Urinary bladder (tissue), 4 donors: Measurements from ENCODE around the gene DHRS7C. TPM values are rescaled to one million over a fixed set of nuclear protein-coding genes. Genes with fewer than 3 reads are reported as not detected.

Experiments
- DNase-seq: peaks from one replicate; pipeline ENCODE4 v3.0.0-alpha.2; 2015; ENCODE audit errors: extremely low spot score
- H3K27ac ChIP-seq: one replicate; pipeline ENCODE4 v1.5.1; 2013; ENCODE audit warnings: low read depth, mild to moderate bottlenecking, moderate library complexity
- H3K36me3 ChIP-seq: one replicate; pipeline ENCODE4 v1.6.1; 2013; ENCODE audit warnings: mild to moderate bottlenecking, moderate library complexity; ENCODE audit not compliant: insufficient read depth
- H3K4me1 ChIP-seq: one replicate; pipeline ENCODE4 v1.6.1; 2013; ENCODE audit warnings: mild to moderate bottlenecking, moderate library complexity; ENCODE audit not compliant: insufficient read depth
- H3K4me3 ChIP-seq: one replicate; pipeline ENCODE4 v1.5.1; 2013; ENCODE audit warnings: low read depth, low read length
- WGBS: extraction: QIAGEN DNeasy Blood & Tissue Kit; methylation state at CpG from one replicate; pipeline ENCODE4 v1.1.7; 2013; 5-methylcytosine and 5-hydroxymethylcytosine counted together
- polyA plus RNA-seq: library from polyadenylated mRNA; stranded (reverse); fragments of 200-250 nt; gene quantifications from one replicate; pipeline ENCODE4 v1.2.3, GENCODE V29; 2013
- total RNA-seq: library from RNA; depleted of rRNA; stranded (reverse); fragments of >200 nt; gene quantifications from one replicate; pipeline ENCODE4 v1.2.3, GENCODE V29; 2014
- donor health status: healthy with polysubstance abuse.
- donor health status: healthy.

DHRS7C gene
- total and polyA plus RNA-seq, 2 donors = 0.16 to 1.1 TPM

- H3K4me3 ChIP-seq = no peak overlapping the region
- no peak overlapping the region for H3K27ac ChIP-seq
- DNase-seq = no peak
- 87% methylated on average over 7 of the region's 7 CpGs for WGBS
- H3K4me1 ChIP-seq = no peaks in the 10 kb centered on the region
- no peaks in the 10 kb centered on the region for H3K36me3 ChIP-seq
Measured at GRCh38 chr17:9767432-9767991, 23.9 kb downstream of the DHRS7C start.

GRCh38 chr17:9766970-9767369 lies 24.4 kb downstream of the DHRS7C start:
- Histone ChIP-seq H3K4me1 (no peaks in the 10 kb centered on the region), H3K36me3 (no peaks in the 10 kb centered on the region), H3K4me3 (no peak overlapping the region), H3K27ac (no peak overlapping the region)
- WGBS = 69% methylated on average over 5 of the region's 5 CpGs
- no peak for DNase-seq

- WGBS = 91% methylated on average over 1 of the region's 1 CpG
- no peak for DNase-seq
Measured at GRCh38 chr17:9765322-9765721, 26.1 kb downstream of the DHRS7C start.

GRCh38 chr17:9763643-9764042 lies 27.7 kb downstream of the DHRS7C start:
- Histone ChIP-seq H3K27ac (no peak overlapping the region), H3K36me3 (no peaks in the 10 kb centered on the region), H3K4me3 (no peak overlapping the region), H3K4me1 (no peaks in the 10 kb centered on the region)
- DNase-seq = no peak
- 46% methylated on average over 4 of the region's 4 CpGs for WGBS

More at GRCh38 chr17:9765322-9765721, 26.1 kb downstream of the DHRS7C start:
- Histone ChIP-seq H3K27ac (no peak overlapping the region), H3K4me1 (no peaks in the 10 kb centered on the region), H3K36me3 (no peaks in the 10 kb centered on the region), H3K4me3 (no peak overlapping the region)

- Histone ChIP-seq H3K4me1 (no peaks in the 10 kb centered on the region), H3K27ac (no peak overlapping the region), H3K36me3 (no peaks in the 10 kb centered on the region), H3K4me3 (no peak overlapping the region)
- WGBS = 89% methylated on average over 1 of the region's 1 CpG
- no peak for DNase-seq
Measured at GRCh38 chr17:9760266-9760665, 31.1 kb downstream of the DHRS7C start.

GRCh38 chr17:9755083-9755482 lies 36.3 kb downstream of the DHRS7C start:
- Histone ChIP-seq H3K36me3 (no peaks in the 10 kb centered on the region), H3K4me1 (no peaks in the 10 kb centered on the region), H3K27ac (no peak overlapping the region), H3K4me3 (no peak overlapping the region)
- WGBS = 62% methylated on average over 3 of the region's 3 CpGs
- DNase-seq = no peak

- DNase-seq = no peak
- Histone ChIP-seq H3K4me1 (no peaks in the 10 kb centered on the region), H3K36me3 (no peaks in the 10 kb centered on the region), H3K27ac (no peak overlapping the region), H3K4me3 (no peak overlapping the region)
- WGBS = 51% methylated on average over 9 of the region's 9 CpGs
Measured at GRCh38 chr17:9750524-9750923, 40.9 kb downstream of the DHRS7C start.

GRCh38 chr17:9729735-9730420 lies 61.5 kb downstream of the DHRS7C start:
- 81% methylated on average over 11 of the region's 11 CpGs for WGBS
- Histone ChIP-seq H3K4me1 (no peaks in the 10 kb centered on the region), H3K36me3 (no peaks in the 10 kb centered on the region)

GRCh38 chr17:9729034-9729650 lies 62.2 kb downstream of the DHRS7C start:
- DNase-seq = peak; percentile 11
- 2% methylated on average over 2 of the region's 2 CpGs for WGBS
- Histone ChIP-seq H3K36me3 (no peaks in the 10 kb centered on the region), H3K4me3 (no peak overlapping the region), H3K4me1 (no peaks in the 10 kb centered on the region), H3K27ac (no peak overlapping the region)

More at GRCh38 chr17:9729735-9730420, 61.5 kb downstream of the DHRS7C start:
- no peak for DNase-seq
- Histone ChIP-seq H3K27ac (no peak overlapping the region), H3K4me3 (no peak overlapping the region)

- Histone ChIP-seq H3K4me3 (no peak overlapping the region), H3K27ac (no peak overlapping the region), H3K36me3 (no peaks in the 10 kb centered on the region), H3K4me1 (no peaks in the 10 kb centered on the region)
- DNase-seq = no peak
- WGBS = 50% methylated on average over 12 of the region's 12 CpGs
Measured at GRCh38 chr17:9728564-9728963, 62.8 kb downstream of the DHRS7C start.

- no peak for DNase-seq
- no peaks in the 10 kb centered on the region for H3K36me3 ChIP-seq
- H3K27ac ChIP-seq = no peak overlapping the region
- 91% methylated on average over 18 of the region's 18 CpGs for WGBS
- no peaks in the 10 kb centered on the region for H3K4me1 ChIP-seq
- H3K4me3 ChIP-seq = no peak overlapping the region
Measured at GRCh38 chr17:9728005-9728404, 63.4 kb downstream of the DHRS7C start.

GRCh38 chr17:9726291-9726690 lies 65.1 kb downstream of the DHRS7C start:
- 65% methylated on average over 6 of the region's 6 CpGs for WGBS
- Histone ChIP-seq H3K36me3 (no peaks in the 10 kb centered on the region), H3K4me1 (no peaks in the 10 kb centered on the region), H3K4me3 (no peak overlapping the region), H3K27ac (no peak overlapping the region)
- DNase-seq = no peak

GRCh38 chr17:9725575-9725974 lies 65.8 kb downstream of the DHRS7C start:
- WGBS = 37% methylated on average over 9 of the region's 9 CpGs
- Histone ChIP-seq H3K36me3 (no peaks in the 10 kb centered on the region), H3K4me3 (no peak overlapping the region), H3K27ac (no peak overlapping the region), H3K4me1 (no peaks in the 10 kb centered on the region)
- no peak for DNase-seq
